CD14-positive monocyte (primary cell): Measurements from ENCODE around the gene PLA2G6. TPM values are rescaled to one million over a fixed set of nuclear protein-coding genes. Genes with fewer than 3 reads are reported as not detected.

ENCODE experiments used
- DNase-seq, 3 donors: peaks; one replicate each; pipeline ENCODE4 v3.0.0-alpha.2; 2011 to 2022
- H2AFZ ChIP-seq: 2 replicates; pipeline ENCODE4 v1.6.0; 2012; ENCODE audit warnings: mild to moderate bottlenecking, low read depth, low read length, inconsistent platforms; ENCODE audit not compliant: insufficient read depth, poor library complexity, severe bottlenecking
- H3K27ac ChIP-seq, 2 donors: 1 replicate in 1 of 2; 2 replicates in 1 of 2; pipeline ENCODE4 v1.5.1; 2012 to 2013; ENCODE audit warnings: low read length in 2 of 2, control low read depth in 1 of 2, inconsistent platforms in 1 of 2, low read depth in 1 of 2, mild to moderate bottlenecking in 1 of 2
- H3K27me3 ChIP-seq, 2 donors: one replicate each; pipeline versions ENCODE4 v1.6.0 to v1.6.1; 2011 to 2013; ENCODE audit warnings: low read length in 2 of 2; ENCODE audit not compliant: control insufficient read depth in 2 of 2, insufficient read depth in 2 of 2
- H3K36me3 ChIP-seq, 2 donors: replicated peaks in 1 of 2; 1 replicate in 1 of 2; 2 replicates in 1 of 2; pipeline versions ENCODE4 v1.5.1 to v1.6.1; 2012 to 2013; ENCODE audit warnings: low read length in 2 of 2, control low read depth in 1 of 2, inconsistent platforms in 1 of 2, mild to moderate bottlenecking in 1 of 2; ENCODE audit not compliant: insufficient read depth in 2 of 2, control insufficient read depth in 1 of 2
- H3K4me1 ChIP-seq, 2 donors: 1 replicate in 1 of 2; 2 replicates in 1 of 2; pipeline versions ENCODE4 v1.5.1 to v1.6.1; 2012 to 2013; ENCODE audit warnings: low read length in 2 of 2, control low read depth in 1 of 2, inconsistent platforms in 1 of 2, mild to moderate bottlenecking in 1 of 2, moderate library complexity in 1 of 2; ENCODE audit not compliant: insufficient read depth in 2 of 2, control insufficient read depth in 1 of 2
- H3K4me2 ChIP-seq: replicated peaks from 2 replicates; pipeline ENCODE3; 2012; ENCODE audit warnings: low read length, moderate library complexity, mild to moderate bottlenecking; ENCODE audit not compliant: poor library complexity, severe bottlenecking; ENCODE audit errors: extremely low read depth
- H3K4me3 ChIP-seq, 3 experiments: fragments of 200-600 bp in 1 of 3; sonication (generic) in 1 of 3; replicated peaks in 1 of 3; 1 replicate in 2 of 3; 2 replicates in 1 of 3; pipeline ENCODE4 v1.5.1; 2011 to 2013; ENCODE audit warnings: low read length in 3 of 3, mild to moderate bottlenecking in 3 of 3, control low read depth in 2 of 3, low read depth in 2 of 3, inconsistent platforms in 1 of 3, moderate library complexity in 1 of 3
- H3K79me2 ChIP-seq: 2 replicates; pipeline ENCODE4 v1.6.0; 2012; ENCODE audit warnings: mild to moderate bottlenecking, control low read depth, inconsistent platforms, low read length, moderate library complexity; ENCODE audit not compliant: insufficient read depth
- H3K9ac ChIP-seq: 2 replicates; pipeline ENCODE4 v1.6.0; 2017; ENCODE audit warnings: low read length, mild to moderate bottlenecking; ENCODE audit not compliant: insufficient read depth, poor library complexity, severe bottlenecking
- H3K9me3 ChIP-seq, 2 donors: replicated peaks in 1 of 2; 1 replicate in 1 of 2; 2 replicates in 1 of 2; pipeline versions ENCODE4 v1.5.1 to v1.6.1; 2012 to 2013; ENCODE audit warnings: low read length in 2 of 2, control low read depth in 1 of 2; ENCODE audit not compliant: control insufficient read depth in 1 of 2, insufficient read depth in 1 of 2
- H4K20me1 ChIP-seq: 2 replicates; pipeline ENCODE4 v1.6.0; 2012; ENCODE audit warnings: mild to moderate bottlenecking, low read length, control low read depth, moderate library complexity; ENCODE audit not compliant: insufficient read depth
- H3K27ac Mint-ChIP-seq, 7 donors: one replicate each; pipeline ENCODE4 v1.8.0; 2020; ENCODE audit warnings: mild to moderate bottlenecking in 7 of 7, mixed read lengths in 7 of 7, moderate library complexity in 6 of 7, inconsistent platforms in 2 of 7
- H3K27me3 Mint-ChIP-seq, 3 donors: one replicate each; pipeline ENCODE4 v1.8.0; 2021 to 2022; ENCODE audit warnings: low read depth in 3 of 3, mild to moderate bottlenecking in 3 of 3, mixed read lengths in 3 of 3, moderate library complexity in 3 of 3, inconsistent platforms in 1 of 3
- H3K36me3 Mint-ChIP-seq, 2 donors: one replicate each; pipeline ENCODE4 v1.8.0; 2020; ENCODE audit warnings: mixed read lengths in 2 of 2, inconsistent platforms in 1 of 2, mild to moderate bottlenecking in 1 of 2
- H3K4me1 Mint-ChIP-seq: one replicate; pipeline ENCODE4 v1.8.0; 2020; ENCODE audit warnings: mild to moderate bottlenecking, mixed read lengths
- H3K4me3 Mint-ChIP-seq, 2 donors: one replicate each; pipeline ENCODE4 v1.8.0; 2020; ENCODE audit warnings: mild to moderate bottlenecking in 2 of 2, mixed read lengths in 2 of 2, moderate library complexity in 1 of 2
- H3K9me3 Mint-ChIP-seq, 7 donors: one replicate each; pipeline ENCODE4 v1.8.0; 2020 to 2022; ENCODE audit warnings: mixed read lengths in 7 of 7, mild to moderate bottlenecking in 6 of 7, moderate library complexity in 6 of 7, inconsistent platforms in 2 of 7
- CTCF ChIP-seq: fragments of 200-600 bp; IDR thresholded peaks from one replicate; pipeline ENCODE4 v1.8.0; 2022; ENCODE audit warnings: antibody characterized with exemption, mild to moderate bottlenecking
- WGBS: methylation state at CpG from one replicate; pipeline ENCODE4 v1.1.5; 2013; ENCODE audit warnings: missing lambda C conversion rate; ENCODE audit not compliant: insufficient coverage; 5-methylcytosine and 5-hydroxymethylcytosine counted together
- intact Hi-C, 2 donors: fragments of 100-400 bp; cut with micrococcal nuclease; formaldehyde crosslinking; loops; one replicate each; pipeline versions ENCODE4 v1.15.0 to v1.15.1; 2023
- polyA plus RNA-seq, 3 donors: library from polyadenylated mRNA; depleted of rRNA in 1 of 3; unstranded in 2 of 3; stranded (reverse) in 1 of 3; fragments of 300-500 nt in 2 of 3; fragments of >200 nt in 1 of 3; fragmentation: Illumina TruSeq in 2 of 3; gene quantifications; 1 replicate in 2 of 3; 2 replicates in 1 of 3; pipeline ENCODE4 v1.2.3, GENCODE V29; 2012 to 2021

PLA2G6 gene
- polyA plus RNA-seq, 3 donors = 0.43 to 8.3 (median 0.62) TPM

DNA sequence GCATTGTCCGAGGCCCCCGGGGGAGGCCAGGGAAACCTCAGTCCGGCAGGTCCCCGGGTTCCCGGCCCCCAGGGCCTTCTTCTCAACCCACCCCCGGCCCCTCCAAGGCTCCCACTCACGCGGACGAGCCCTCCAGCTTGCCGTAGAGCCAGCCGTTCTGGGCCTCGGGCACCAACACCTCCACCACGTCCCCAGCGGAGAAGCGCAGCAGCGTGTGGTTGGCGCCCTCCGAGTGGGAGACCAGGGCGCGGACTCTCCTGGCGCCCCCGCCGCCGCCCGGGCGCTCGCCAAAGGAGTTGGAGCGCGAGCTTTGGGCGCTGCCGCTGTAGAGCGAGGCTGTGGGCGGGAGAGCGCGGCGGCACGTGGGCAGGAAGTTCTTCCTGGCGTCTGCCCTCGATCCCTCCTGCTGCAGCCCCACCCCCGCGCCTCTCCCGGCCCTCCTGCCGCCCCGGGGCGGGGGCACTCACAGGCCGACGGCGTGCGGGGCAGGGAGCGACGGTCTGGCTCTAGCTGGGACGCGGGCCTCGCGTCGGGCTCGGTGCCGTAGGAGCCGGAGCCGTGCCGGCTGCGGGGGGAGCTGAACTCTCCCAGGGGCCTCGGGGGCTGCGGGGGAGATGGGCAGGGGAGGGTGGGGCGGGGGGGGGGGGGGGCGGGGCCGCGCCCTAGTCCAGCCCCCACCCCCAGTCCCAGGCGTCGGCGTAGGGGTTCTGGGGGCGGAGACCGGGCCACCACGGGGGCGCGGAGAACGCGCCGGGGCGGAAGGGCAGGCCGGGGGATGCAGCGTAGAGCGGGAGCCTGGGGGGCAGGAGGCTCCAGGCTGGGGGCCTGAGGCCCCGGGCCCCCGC is 92.8 kb downstream of the PLA2G6 start:
- H3K36me3 Mint-ChIP-seq = no peaks in the 10 kb centered on the region
- 47% methylated on average over 44 of the region's 85 CpGs for WGBS
- Histone ChIP-seq H3K79me2 (no peaks in the 10 kb centered on the region), H3K36me3 (no peaks in the 10 kb centered on the region), H3K4me1 (no peaks in the 10 kb centered on the region), H3K27me3 (peaks cover 2 to 24% of the 10 kb centered on the region in 2 donors), H3K9ac (no peak overlapping the region), H3K4me2 (no peak overlapping the region), H4K20me1 (no peaks in the 10 kb centered on the region), H3K4me3 (no peak overlapping the region), H2AFZ (no peak overlapping the region), H3K9me3 (no peaks in the 10 kb centered on the region), H3K27ac (no peak overlapping the region)
- DNase-seq = no peak
- peaks cover 26 to 31% (median 27%) of the 10 kb centered on the region in 3 donors for H3K27me3 Mint-ChIP-seq
- no peak for TF ChIP-seq CTCF
- no peaks in the 10 kb centered on the region for H3K4me1 Mint-ChIP-seq
- intact Hi-C loops = no loop called here
- peak overlapping the region in 1 of 2 donors; percentile 53 for H3K4me3 Mint-ChIP-seq
- peaks cover 0 to 3% (median 1%) of the 10 kb centered on the region in 7 donors for H3K9me3 Mint-ChIP-seq
- no peak overlapping the region for H3K27ac Mint-ChIP-seq

GRCh38 chr22:38087855-38088254 is 93.8 kb downstream of the PLA2G6 start:
- WGBS = 98% methylated on average over 11 of the region's 12 CpGs
- H3K36me3 Mint-ChIP-seq = no peaks in the 10 kb centered on the region
- TF ChIP-seq CTCF = no peak
- H3K9me3 Mint-ChIP-seq = peaks cover 0 to 3% (median 1%) of the 10 kb centered on the region in 7 donors
- Histone ChIP-seq H3K27me3 (peaks cover 2 to 34% of the 10 kb centered on the region in 2 donors), H3K9me3 (no peaks in the 10 kb centered on the region), H4K20me1 (no peaks in the 10 kb centered on the region), H2AFZ (no peak overlapping the region), H3K4me3 (no peak overlapping the region), H3K79me2 (no peaks in the 10 kb centered on the region), H3K27ac (no peak overlapping the region), H3K4me1 (no peaks in the 10 kb centered on the region), H3K4me2 (no peak overlapping the region), H3K36me3 (no peaks in the 10 kb centered on the region), H3K9ac (no peak overlapping the region)
- no peak for DNase-seq
- peaks cover 32 to 41% (median 33%) of the 10 kb centered on the region in 3 donors for H3K27me3 Mint-ChIP-seq
- H3K27ac Mint-ChIP-seq = no peak overlapping the region
- peak overlapping the region in 1 of 2 donors; percentile 53 for H3K4me3 Mint-ChIP-seq
- H3K4me1 Mint-ChIP-seq = no peaks in the 10 kb centered on the region
- intact Hi-C loops = no loop called here
